KMS-11 (cell line): ENCODE results near the gene MED31.

ENCODE experiments used
- H2AFZ ChIP-seq: fragments of 200-600 bp; sonication (generic); 2 replicates; pipeline ENCODE4 v1.6.1; 2016; ENCODE audit warnings: antibody characterized with exemption, mixed run types, low read depth
- H3K27ac ChIP-seq: fragments of 200-600 bp; sonication (generic); 2 replicates; pipeline ENCODE4 v1.6.1; 2016; ENCODE audit warnings: mild to moderate bottlenecking, mixed run types
- H3K27me3 ChIP-seq: fragments of 200-600 bp; sonication (generic); 2 replicates; pipeline ENCODE4 v1.6.1; 2017; ENCODE audit warnings: mild to moderate bottlenecking, low read depth, mixed run types, moderate library complexity; ENCODE audit not compliant: insufficient read depth
- H3K36me3 ChIP-seq: fragments of 200-600 bp; sonication (generic); 2 replicates; pipeline ENCODE4 v1.6.1; 2017; ENCODE audit warnings: mild to moderate bottlenecking, mixed run types; ENCODE audit not compliant: insufficient read depth
- H3K4me1 ChIP-seq: fragments of 200-600 bp; sonication (generic); 2 replicates; pipeline ENCODE4 v1.6.1; 2016; ENCODE audit warnings: mild to moderate bottlenecking, low read depth, mixed run types; ENCODE audit not compliant: poor library complexity, severe bottlenecking
- H3K4me2 ChIP-seq: fragments of 200-600 bp; sonication (generic); 2 replicates; pipeline ENCODE4 v1.7.0; 2016; ENCODE audit warnings: mild to moderate bottlenecking, mixed run types
- H3K4me3 ChIP-seq: fragments of 200-600 bp; sonication (generic); IDR thresholded peaks from 2 replicates; pipeline ENCODE4 v1.6.1; 2017; ENCODE audit warnings: low read depth, low read length, mixed read lengths; ENCODE audit not compliant: insufficient read depth
- H3K79me2 ChIP-seq: fragments of 200-600 bp; sonication (generic); 2 replicates; pipeline ENCODE4 v1.6.1; 2016; ENCODE audit warnings: low read depth, mixed run types; ENCODE audit not compliant: insufficient read depth
- H3K9ac ChIP-seq: fragments of 200-600 bp; sonication (generic); 2 replicates; pipeline ENCODE4 v1.6.1; 2016; ENCODE audit warnings: mild to moderate bottlenecking, mixed run types
- H4K20me1 ChIP-seq: fragments of 200-600 bp; sonication (generic); 2 replicates; pipeline ENCODE4 v1.6.1; 2016; ENCODE audit warnings: mild to moderate bottlenecking, mixed run types; ENCODE audit not compliant: insufficient read depth
- CTCF ChIP-seq: fragments of 200-600 bp; sonication (generic); conservative IDR thresholded peaks from 2 replicates; pipeline ENCODE4 v1.6.1; 2017; ENCODE audit warnings: low read depth, mild to moderate bottlenecking, antibody characterized with exemption, low read length, moderate library complexity, mixed read lengths

Gene MED31

GRCh38 chr17:6637458-6637840 is 14.0 kb downstream of the MED31 start:
- TF ChIP-seq CTCF = no peak
- Histone ChIP-seq H3K9ac (no peak overlapping the region), H4K20me1 (no peaks in the 10 kb centered on the region), H3K27ac (no peak overlapping the region), H3K36me3 (no peaks in the 10 kb centered on the region), H3K79me2 (no peaks in the 10 kb centered on the region), H3K27me3 (no peaks in the 10 kb centered on the region), H3K4me1 (no peaks in the 10 kb centered on the region), H2AFZ (no peak overlapping the region), H3K4me2 (no peak overlapping the region), H3K4me3 (no peak overlapping the region)

GRCh38 chr17:6636616-6637457 is 14.6 kb downstream of the MED31 start:
- H3K27ac ChIP-seq = no peak overlapping the region
- TF ChIP-seq CTCF = no peak
- H3K4me3 ChIP-seq = no peak overlapping the region

GRCh38 chr17:6636105-6636504 is 15.3 kb downstream of the MED31 start:
- H3K4me3 ChIP-seq = no peak overlapping the region
- H3K9ac ChIP-seq = no peak overlapping the region
- H3K27me3 ChIP-seq = no peaks in the 10 kb centered on the region
- no peaks in the 10 kb centered on the region for H3K4me1 ChIP-seq
- no peaks in the 10 kb centered on the region for H4K20me1 ChIP-seq
- H3K36me3 ChIP-seq = no peaks in the 10 kb centered on the region
- H2AFZ ChIP-seq = no peak overlapping the region
- no peak overlapping the region for H3K27ac ChIP-seq
- TF ChIP-seq CTCF = no peak
- H3K4me2 ChIP-seq = no peak overlapping the region
- H3K79me2 ChIP-seq = no peaks in the 10 kb centered on the region

More at GRCh38 chr17:6636616-6637457, 14.6 kb downstream of the MED31 start:
- H3K4me1 ChIP-seq = no peaks in the 10 kb centered on the region
- no peaks in the 10 kb centered on the region for H3K36me3 ChIP-seq
- no peak overlapping the region for H2AFZ ChIP-seq
- no peaks in the 10 kb centered on the region for H3K79me2 ChIP-seq
- no peaks in the 10 kb centered on the region for H3K27me3 ChIP-seq
- no peak overlapping the region for H3K4me2 ChIP-seq
- H4K20me1 ChIP-seq = no peaks in the 10 kb centered on the region
- no peak overlapping the region for H3K9ac ChIP-seq

- no peak for TF ChIP-seq CTCF
- no peak overlapping the region for H2AFZ ChIP-seq
- no peak overlapping the region for H3K4me2 ChIP-seq
- no peaks in the 10 kb centered on the region for H3K79me2 ChIP-seq
- no peak overlapping the region for H3K9ac ChIP-seq
- no peaks in the 10 kb centered on the region for H3K27me3 ChIP-seq
- no peak overlapping the region for H3K27ac ChIP-seq
- H3K4me3 ChIP-seq = no peak overlapping the region
- no peaks in the 10 kb centered on the region for H3K4me1 ChIP-seq
- H4K20me1 ChIP-seq = no peaks in the 10 kb centered on the region
- no peaks in the 10 kb centered on the region for H3K36me3 ChIP-seq
Measured at GRCh38 chr17:6633263-6633662, 18.1 kb downstream of the MED31 start.
